Measurements from ENCODE around the gene EXD3.

DNA sequence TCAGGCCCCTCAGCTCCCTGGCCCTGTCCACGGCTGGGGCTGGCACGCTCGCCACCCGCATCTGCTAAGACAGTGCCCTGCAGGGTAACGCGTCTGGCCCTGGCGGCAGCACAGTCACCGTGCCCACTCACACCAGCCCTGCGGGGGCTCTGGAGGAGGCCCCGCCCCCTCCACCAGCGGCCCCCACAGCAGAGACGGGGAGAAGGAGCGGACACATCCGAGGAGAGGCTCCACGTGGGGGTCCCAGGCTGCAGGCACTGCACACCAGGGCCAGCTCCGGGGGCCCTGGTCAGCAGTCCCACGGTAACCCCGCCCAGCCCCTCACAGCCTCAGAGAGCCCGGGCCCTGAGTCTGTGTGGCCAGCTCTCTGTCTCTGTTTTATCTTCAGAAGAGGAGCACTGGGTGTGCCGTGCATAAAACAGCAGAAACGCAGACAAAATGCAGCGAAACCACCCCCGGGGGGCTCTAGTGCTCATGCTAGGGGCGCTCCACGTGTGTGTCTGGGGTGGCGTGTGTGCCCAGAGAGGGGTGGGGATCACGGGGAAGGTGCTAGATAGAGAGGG is 73.4 kb downstream of the EXD3 start:
- TF ChIP-seq POLR2A (IDR thresholded peaks at IDR 0.05; ENCODE audit: low read length), result no peak
- no peak for TF ChIP-seq GATA1 (IDR thresholded peaks at IDR 0.05; ENCODE audit: low read depth, low read length)
